Heart left ventricle (tissue), 16 donors: ENCODE measurements around the gene ZNF565. TPM values are rescaled to one million over a fixed set of nuclear protein-coding genes. Genes with fewer than 3 reads are reported as not detected.

Source experiments
- ATAC-seq, 4 donors: fragments of 200-7000 bp; cut with Tn5 transposase; one replicate each; pipeline ENCODE4 v1.9.1; 2020 to 2022; ENCODE audit warnings: moderate library complexity in 4 of 4, mild to moderate bottlenecking in 3 of 4, moderate number of reproducible peaks in 1 of 4
- DNase-seq, 5 donors: peaks; one replicate each; pipeline ENCODE4 v3.0.0-alpha.2; 2020
- H3K27ac ChIP-seq, 12 donors: fragments of 200-600 bp; sonication (generic) in 4 of 12; one replicate each; pipeline versions ENCODE4 v1.5.0 to v1.8.0; 2016 to 2022; ENCODE audit warnings: mild to moderate bottlenecking in 2 of 12
- H3K27me3 ChIP-seq, 9 donors: fragments of 200-600 bp; sonication (generic) in 2 of 9; one replicate each; pipeline versions ENCODE4 v1.5.1 to v1.8.0; 2016 to 2022; ENCODE audit warnings: mild to moderate bottlenecking in 3 of 9
- H3K36me3 ChIP-seq, 9 donors: fragments of 200-600 bp; sonication (generic) in 2 of 9; one replicate each; pipeline versions ENCODE4 v1.5.0 to v1.8.0; 2018 to 2022; ENCODE audit warnings: mild to moderate bottlenecking in 2 of 9
- H3K4me1 ChIP-seq, 12 donors: fragments of 200-600 bp; sonication (generic) in 4 of 12; one replicate each; pipeline versions ENCODE4 v1.5.0 to v1.8.0; 2016 to 2022; ENCODE audit warnings: mild to moderate bottlenecking in 3 of 12
- H3K4me3 ChIP-seq, 12 donors: fragments of 200-600 bp; sonication (generic) in 4 of 12; one replicate each; pipeline versions ENCODE4 v1.5.0 to v1.8.0; 2017 to 2022; ENCODE audit warnings: mild to moderate bottlenecking in 9 of 12, moderate library complexity in 4 of 12
- H3K9me3 ChIP-seq, 12 donors: fragments of 200-600 bp; sonication (generic) in 4 of 12; one replicate each; pipeline versions ENCODE4 v1.5.0 to v1.8.0; 2016 to 2022; ENCODE audit warnings: mild to moderate bottlenecking in 1 of 12
- CTCF ChIP-seq, 12 donors: fragments of 200-600 bp; sonication (generic) in 4 of 12; IDR thresholded peaks; one replicate each; pipeline versions ENCODE4 v1.5.0 to v1.8.0; 2018 to 2022; ENCODE audit warnings: antibody characterized with exemption in 12 of 12, mild to moderate bottlenecking in 5 of 12
- POLR2A ChIP-seq, 2 donors: fragments of 450-650 bp; IDR thresholded peaks; one replicate each; pipeline ENCODE4 v1.6.1; 2017; ENCODE audit warnings: antibody characterized with exemption in 2 of 2, mild to moderate bottlenecking in 2 of 2, moderate library complexity in 2 of 2
- WGBS, 4 donors: extraction: QIAGEN DNeasy Blood & Tissue Kit in 2 of 4; methylation state at CpG; one replicate each; pipeline versions ENCODE4 v1.1.5 to v1.1.7; 2013 to 2018; 5-methylcytosine and 5-hydroxymethylcytosine counted together
- intact Hi-C, 10 donors: fragments of 100-400 bp; cut with DNase I; formaldehyde crosslinking; loops; one replicate each; pipeline versions ENCODE4 v1.11.1 to v1.14.2; 2022
- polyA plus RNA-seq, 2 donors: library from polyadenylated mRNA; stranded (reverse); fragments of 200-250 nt; gene quantifications; one replicate each; pipeline ENCODE4 v1.2.3, GENCODE V29; 2013
- total RNA-seq, 9 donors: library from RNA; depleted of rRNA in 2 of 9; stranded (reverse); fragments of >200 nt in 2 of 9; fragmentation: NEBNext Ultra II Directional in 3 of 9; extraction: Animal tissue kit (Norgen Biotek cat#: 25700) in 3 of 9; gene quantifications; one replicate each; pipeline versions ENCODE4 v1.1.0 to v1.2.4, GENCODE V29; 2016 to 2023
- donor health status: ischemic (EF 13 %, LVEDD 7.1; RV severe dilation, severe dysfunction).
- donor health status: healthy with polysubstance abuse.
- donor health status: DM: no; HTN: yes; CAD: no.
- donor health status: DM: no; HTN: no; CAD: no.
- donor health status: ischemic (EF 25% LVEDD 6.9; RV normal size, moderate dysfunction).
- donor health status: ischemic (EF 25% LVEDD 5.7; RV mildly dilated, moderate dysfunction).
- donor health status: healthy.
- donor health status: DM: yes; HTN: yes; CAD: no.
- donor health status: ischemic (EF 35%, LVEDD 5.7; RV mildly dilated, moderate dysfunction).
- donor health status: nonischemic (EF 11% LVEDD 7.7; RV severe dilation, severe dysfunction).
- donor health status: DM: yes; HTN: yes; CAD: no.
- donor health status: PGD.
- donor health status: ischemic (EF 29% LVEDD 5.4; RV normal size, mild dysfunction).
- donor health status: nonischemic (EF 23%, LVEDD 6.1; RV moderate dilation, normal function).

ZNF565 gene
- total and polyA plus RNA-seq, 11 donors: 2.3 to 4.3 (median 3.0) TPM

DNA sequence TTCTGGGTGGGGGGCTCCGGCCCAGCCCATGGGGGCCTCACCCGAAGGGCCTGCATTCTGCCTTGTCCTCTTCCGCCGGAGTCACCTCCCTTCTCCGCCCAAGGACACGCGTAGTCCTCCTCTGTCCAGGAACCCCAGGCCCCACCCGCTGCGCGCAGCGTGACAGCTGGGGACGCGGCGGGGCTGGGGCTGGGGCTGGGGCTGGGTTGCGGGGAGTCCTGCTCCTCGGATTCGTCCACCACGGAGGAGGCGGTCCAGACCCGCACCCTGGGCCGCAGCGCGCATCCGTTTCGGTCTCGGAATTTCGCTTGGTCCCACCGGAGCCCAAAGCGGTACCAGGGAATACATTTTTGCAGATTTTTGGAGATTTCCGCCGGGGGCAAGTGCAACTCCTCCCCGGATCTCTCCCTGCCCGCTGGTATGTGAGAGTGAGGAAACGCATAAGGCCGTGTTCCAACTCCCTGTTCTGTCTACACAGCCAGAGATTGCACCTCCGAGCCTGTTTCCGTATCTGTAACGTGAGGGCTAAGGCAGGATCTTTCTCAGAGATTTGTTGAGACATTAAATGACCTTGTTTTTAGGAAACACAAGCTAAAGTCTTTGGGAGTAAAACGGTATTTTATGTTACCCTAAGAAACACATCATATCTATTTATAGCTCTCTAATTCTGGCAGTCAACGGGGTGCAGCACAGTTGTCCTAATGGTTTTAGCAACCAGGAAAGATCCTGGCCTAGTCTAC, 61.9 kb downstream of the ZNF565 start, which contains the start of gene COX7A1:
Gene COX7A1, minus strand, starts transcription at position 96 of the 740 bp plus-strand sequence. Its CDS starts 40 bp downstream, at position 56.
- no peaks in the 10 kb centered on the region for H3K9me3 ChIP-seq
- WGBS, 4 donors: 1 to 14% (median 5%) methylated on average over 11 to 40 of the region's 40 CpGs
- H3K27ac ChIP-seq: peak within 1 kb of the TSS; percentile 97 to 100 (median 99)
- intact Hi-C loops: loop anchor here in 5 of 10 donors (1.0 kb wide), 3 partner anchors 12 to 17 kb away; partner anchors contain the start of gene CAPNS1 (in 4 of the 5)
- peaks cover 0 to 45% (median 25%) of the 10 kb centered on the region in 12 donors for H3K4me1 ChIP-seq
- peak within 1 kb of the TSS; percentile 57 to 94 (median 79) for H3K4me3 ChIP-seq
- peak; percentile 91 to 93 (median 92) for ATAC-seq
- H3K27me3 ChIP-seq: no peaks in the 10 kb centered on the region
- H3K36me3 ChIP-seq: peaks cover 0 to 36% (median 33%) of the 10 kb centered on the region in 9 donors
- DNase-seq: peak; percentile 88 to 93 (median 90)
- TF ChIP-seq CTCF (IDR thresholded peaks at IDR 0.05) (no peak), POLR2A (IDR thresholded peaks at IDR 0.05) (peak; percentile 78 to 80)

GRCh38 chr19:36152019-36152351, 62.5 kb downstream of the ZNF565 start:
- no peaks in the 10 kb centered on the region for H3K27me3 ChIP-seq
- peaks cover 0 to 45% (median 25%) of the 10 kb centered on the region in 12 donors for H3K4me1 ChIP-seq
- H3K36me3 ChIP-seq: peaks cover 2 to 41% (median 38%) of the 10 kb centered on the region in 9 donors
- no peak for TF ChIP-seq CTCF (IDR thresholded peaks at IDR 0.05)
- TF ChIP-seq POLR2A (IDR thresholded peaks at IDR 0.05): no peak
- H3K9me3 ChIP-seq: no peaks in the 10 kb centered on the region
- peak overlapping the region; percentile 57 to 94 (median 79) for H3K4me3 ChIP-seq
- H3K27ac ChIP-seq: peak overlapping the region; percentile 97 to 100 (median 99)
- WGBS, 4 donors: 12 to 17% (median 14%) methylated on average over 10 to 16 of the region's 16 CpGs
- DNase-seq: no peak
- intact Hi-C loops: loop anchor here in 4 of 10 donors (1.0 kb wide), 3 partner anchors 12 to 17 kb away; partner anchors contain the start of gene CAPNS1 (in 3 of the 4)
- ATAC-seq: no peak

- H3K27me3 ChIP-seq: no peaks in the 10 kb centered on the region
- H3K4me3 ChIP-seq: peak overlapping the region; percentile 57 to 94 (median 79)
- peaks cover 0 to 41% (median 23%) of the 10 kb centered on the region in 12 donors for H3K4me1 ChIP-seq
- ATAC-seq (peak; percentile 56 to 79 (median 72)), DNase-seq (peak; percentile 76 to 84 (median 81))
- intact Hi-C loops: loop anchor here in 4 of 10 donors (1.0 kb wide), 4 partner anchors 11 to 23 kb away; partner anchors contain the start of gene CAPNS1 (in 3 of the 4)
- TF ChIP-seq POLR2A (IDR thresholded peaks at IDR 0.05): peak; percentile 62 to 65
- no peak for TF ChIP-seq CTCF (IDR thresholded peaks at IDR 0.05)
- H3K27ac ChIP-seq: peak overlapping the region; percentile 97 to 100 (median 99)
- H3K9me3 ChIP-seq: no peaks in the 10 kb centered on the region
- 9 to 16% (median 11%) methylated on average over 23 to 47 of the region's 47 CpGs for WGBS, 4 donors
- H3K36me3 ChIP-seq: peaks cover 8 to 47% (median 45%) of the 10 kb centered on the region in 9 donors
These were observed 63.1 kb downstream of the ZNF565 start for GRCh38 chr19:36151144-36152018.
